ENCODE results near the gene SMAD9. TPM values are rescaled to one million over a fixed set of nuclear protein-coding genes. Genes with fewer than 3 reads are reported as not detected.
A peak's percentile ranks its signal among the peaks of the same experiment; 100 is the strongest.

SMAD9 gene
- total RNA-seq, 1 experiment from 2014 or later: 1.2 TPM

DNA sequence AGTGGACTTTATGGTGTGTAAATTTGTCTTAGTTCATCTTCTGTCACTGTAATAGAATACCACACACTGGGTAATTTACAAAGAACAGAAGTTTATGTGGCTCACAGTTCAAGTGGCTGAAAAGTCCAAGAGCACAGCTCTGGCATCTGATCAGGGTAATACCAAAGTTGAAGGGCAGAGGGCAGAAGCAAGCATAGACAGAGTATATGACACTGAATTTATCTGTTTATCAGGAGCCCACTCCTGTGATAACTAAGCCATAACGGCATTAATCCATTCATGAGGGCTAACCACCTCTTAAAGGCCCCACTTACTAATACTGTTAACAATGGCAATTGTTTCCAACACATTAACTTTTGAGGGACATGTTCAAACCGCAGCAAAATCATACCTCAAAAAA lies 105.0 kb downstream of the SMAD9 start:
- Histone ChIP-seq H3K4me3 (ENCODE audit: low read depth, low read length) (no peak overlapping the region), H3K27me3 (replicated peaks; ENCODE audit: control insufficient read depth, insufficient read depth, low read length) (no peaks in the 10 kb centered on the region), H3K4me1 (peaks cover 4% of the 10 kb centered on the region; the same call in 1 of the 2 replicates), H3K36me3 (ENCODE audit: control insufficient read depth, insufficient read depth, low read length) (no peaks in the 10 kb centered on the region), H3K9me3 (no peaks in the 10 kb centered on the region)
- intact Hi-C loops (cut with micrococcal nuclease; ENCODE audit: unreplicated experiment): no loop called here
- POLR2A ChIA-PET: no interaction called here
- H3K27ac Mint-ChIP-seq (ENCODE audit: unreplicated experiment): no peak overlapping the region
- peaks cover 7% of the 10 kb centered on the region for H3K4me1 Mint-ChIP-seq (ENCODE audit: low read depth, unreplicated experiment)
- no TSS peak for BruUV-seq (replicated peaks)
- CTCF ChIA-PET: interaction anchor here (1.0 kb wide), 1 partner anchor 26 kb away, joined by 5 read pairs; no protein-coding TSS in a partner anchor
- H3K9me3 Mint-ChIP-seq (ENCODE audit: unreplicated experiment): no peaks in the 10 kb centered on the region
- peaks cover 6% of the 10 kb centered on the region for H3K27me3 Mint-ChIP-seq (ENCODE audit: insufficient read depth, unreplicated experiment)
- peak; percentile 12 to 32 for TF ChIP-seq CTCF (IDR thresholded peaks at IDR 0.05; ENCODE audit: insufficient read depth in 1 of 2, low read depth in 1 of 2, low read length in 1 of 2, severe bottlenecking in 1 of 2, unreplicated experiment in 1 of 2)
- no peaks in the 10 kb centered on the region for H3K36me3 Mint-ChIP-seq (ENCODE audit: insufficient read depth, unreplicated experiment)
- no peak overlapping the region for H3K4me3 Mint-ChIP-seq (ENCODE audit: unreplicated experiment)
- peak in 1 of 2 experiments; percentile 13 for DNase-seq

DNA sequence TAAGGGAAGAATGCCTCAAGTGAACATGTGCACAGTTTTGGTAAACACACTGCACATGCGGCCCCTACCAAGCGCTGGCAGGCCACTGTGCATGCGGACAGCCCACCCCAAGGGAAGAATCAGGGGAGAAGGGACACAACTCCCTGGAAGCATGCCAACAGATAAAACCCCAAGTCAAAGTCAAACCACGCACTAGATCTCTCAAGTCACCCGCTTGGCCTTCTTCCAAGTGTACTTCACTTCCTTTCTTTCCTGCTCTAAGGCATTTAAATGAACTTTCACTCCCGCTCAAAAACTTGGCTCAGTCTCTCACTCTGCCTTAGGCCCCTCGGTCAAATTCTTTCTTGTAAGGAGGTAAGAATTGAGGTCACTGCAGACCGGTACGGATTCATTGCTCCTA lies 105.6 kb downstream of the SMAD9 start:
- no peak for DNase-seq

DNA sequence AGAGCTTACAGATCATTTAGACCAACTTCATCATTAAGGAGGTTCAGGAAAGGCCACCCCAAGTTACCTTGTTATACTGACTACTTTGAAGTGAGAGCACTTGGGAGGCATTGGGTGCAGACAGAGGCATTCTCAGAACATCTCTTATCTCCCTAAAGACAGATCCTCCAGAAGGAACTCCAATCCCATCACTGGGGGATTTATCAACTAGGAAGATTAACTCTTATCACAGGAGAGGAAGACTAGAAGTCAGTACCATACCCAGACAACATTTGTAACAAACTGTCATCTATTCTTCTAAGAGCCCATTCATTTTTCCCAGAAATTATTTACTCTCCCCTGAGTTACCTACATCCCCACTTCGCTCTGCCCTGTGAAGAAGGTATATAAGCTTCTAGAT lies 106.8 kb downstream of the SMAD9 start:
- H3K4me1 Mint-ChIP-seq (ENCODE audit: low read depth, unreplicated experiment): no peaks in the 10 kb centered on the region
- peaks cover 8% of the 10 kb centered on the region for H3K27me3 Mint-ChIP-seq (ENCODE audit: insufficient read depth, unreplicated experiment)
- intact Hi-C loops (cut with micrococcal nuclease; ENCODE audit: unreplicated experiment): no loop called here
- ChIA-PET POLR2A (no interaction called here), CTCF (no interaction called here)
- H3K27ac Mint-ChIP-seq (ENCODE audit: unreplicated experiment): no peak overlapping the region
- no peaks in the 10 kb centered on the region for H3K9me3 Mint-ChIP-seq (ENCODE audit: unreplicated experiment)
- Histone ChIP-seq H3K36me3 (ENCODE audit: control insufficient read depth, insufficient read depth, low read length) (no peaks in the 10 kb centered on the region), H3K4me3 (ENCODE audit: low read depth, low read length) (no peak overlapping the region), H3K9me3 (no peaks in the 10 kb centered on the region), H3K27me3 (replicated peaks; ENCODE audit: control insufficient read depth, insufficient read depth, low read length) (no peaks in the 10 kb centered on the region), H3K4me1 (peaks cover 2% of the 10 kb centered on the region; the same call in 1 of the 2 replicates)
- no peak overlapping the region for H3K4me3 Mint-ChIP-seq (ENCODE audit: unreplicated experiment)
- no TSS peak for BruUV-seq (replicated peaks)
- no peak for DNase-seq
- TF ChIP-seq CTCF (IDR thresholded peaks at IDR 0.05; ENCODE audit: insufficient read depth in 1 of 2, low read depth in 1 of 2, low read length in 1 of 2, severe bottlenecking in 1 of 2, unreplicated experiment in 1 of 2): no peak
- H3K36me3 Mint-ChIP-seq (ENCODE audit: insufficient read depth, unreplicated experiment): no peaks in the 10 kb centered on the region

More for the DNA sequence above, 105.6 kb downstream of the SMAD9 start:
- CTCF ChIA-PET: interaction anchor here (1.0 kb wide), 1 partner anchor 27 kb away, joined by 5 read pairs; no protein-coding TSS in a partner anchor
- Mint-ChIP-seq H3K9me3 (ENCODE audit: unreplicated experiment) (no peaks in the 10 kb centered on the region), H3K27ac (ENCODE audit: unreplicated experiment) (no peak overlapping the region), H3K36me3 (ENCODE audit: insufficient read depth, unreplicated experiment) (no peaks in the 10 kb centered on the region), H3K27me3 (ENCODE audit: insufficient read depth, unreplicated experiment) (peaks cover 8% of the 10 kb centered on the region), H3K4me1 (ENCODE audit: low read depth, unreplicated experiment) (peaks cover under 1% of the 10 kb centered on the region), H3K4me3 (ENCODE audit: unreplicated experiment) (no peak overlapping the region)
- BruUV-seq (replicated peaks): no TSS peak
- no peak for TF ChIP-seq CTCF (IDR thresholded peaks at IDR 0.05; ENCODE audit: insufficient read depth in 1 of 2, low read depth in 1 of 2, low read length in 1 of 2, severe bottlenecking in 1 of 2, unreplicated experiment in 1 of 2)
- Histone ChIP-seq H3K9me3 (no peaks in the 10 kb centered on the region), H3K27me3 (replicated peaks; ENCODE audit: control insufficient read depth, insufficient read depth, low read length) (no peaks in the 10 kb centered on the region), H3K4me3 (ENCODE audit: low read depth, low read length) (no peak overlapping the region), H3K4me1 (peaks cover 4% of the 10 kb centered on the region; the same call in 1 of the 2 replicates), H3K36me3 (ENCODE audit: control insufficient read depth, insufficient read depth, low read length) (no peaks in the 10 kb centered on the region)
- POLR2A ChIA-PET: no interaction called here
- intact Hi-C loops (cut with micrococcal nuclease; ENCODE audit: unreplicated experiment): no loop called here

Data from Caco-2 (cell line).